Stimulated activated CD8-positive, alpha-beta memory T cell treated with anti-CD3 and anti-CD28 coated beads, Interleukin-2, amount 100 ng/mL, for 48 hours (primary cell): Measurements from ENCODE around the gene OPA3.
"Not testable (repeated sequence)": the region's sequence is repeated elsewhere in the genome, so short reads cannot be mapped to it uniquely, and the experiment has no call there.

Experiments used
- DNase-seq, 2 donors: peaks; one replicate each; pipeline ENCODE4 v3.0.0-alpha.2; 2020; ENCODE audit warnings: low read depth in 2 of 2

OPA3 gene

GRCh38 chr19:45584332-45585157, at the start of gene OPA3:
Gene OPA3, minus strand, starts transcription at chr19:45584802. Its CDS starts 38 bp downstream, at chr19:45584764.
- peak; percentile 96 to 100 for DNase-seq

DNA sequence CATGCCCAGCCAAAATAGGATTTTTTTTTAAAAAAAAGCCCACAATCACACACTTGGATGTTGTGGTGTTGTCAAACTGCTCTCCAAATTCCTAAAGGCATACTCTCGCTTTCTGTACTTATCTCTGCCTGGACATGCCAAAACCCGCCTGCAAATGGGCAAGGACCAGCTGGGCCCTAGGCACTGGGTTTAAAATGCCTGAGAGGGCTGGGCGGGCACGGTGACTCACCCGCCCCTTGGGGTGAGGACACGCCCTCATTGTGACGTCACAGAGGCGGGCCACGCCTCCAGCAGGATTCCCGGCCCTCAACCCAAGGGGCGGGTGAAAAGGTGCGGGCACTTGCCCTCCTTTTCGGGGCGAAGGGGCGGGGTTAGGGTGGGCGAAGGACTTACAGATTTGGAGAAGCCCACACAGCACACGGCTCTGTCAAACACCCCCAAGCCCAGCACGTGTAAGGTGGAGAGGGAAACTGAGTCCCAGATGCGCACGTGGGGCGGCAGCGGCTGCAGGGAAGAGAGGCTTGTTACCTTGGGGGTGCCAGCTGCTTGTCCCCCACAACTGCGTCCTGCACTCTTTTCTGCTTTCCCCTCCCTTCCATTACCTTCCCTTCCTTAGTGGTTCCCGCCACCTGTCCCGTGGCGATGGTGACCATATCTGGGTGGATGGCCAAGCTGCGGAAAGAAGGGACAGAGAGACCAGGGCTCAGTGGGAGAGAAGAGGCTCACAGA, 48.0 kb upstream of the OPA3 start:
- DNase-seq = peak; percentile 48 to 49

GRCh38 chr19:45630463-45630862, 45.9 kb upstream of the OPA3 start:
- no peak for DNase-seq

DNA sequence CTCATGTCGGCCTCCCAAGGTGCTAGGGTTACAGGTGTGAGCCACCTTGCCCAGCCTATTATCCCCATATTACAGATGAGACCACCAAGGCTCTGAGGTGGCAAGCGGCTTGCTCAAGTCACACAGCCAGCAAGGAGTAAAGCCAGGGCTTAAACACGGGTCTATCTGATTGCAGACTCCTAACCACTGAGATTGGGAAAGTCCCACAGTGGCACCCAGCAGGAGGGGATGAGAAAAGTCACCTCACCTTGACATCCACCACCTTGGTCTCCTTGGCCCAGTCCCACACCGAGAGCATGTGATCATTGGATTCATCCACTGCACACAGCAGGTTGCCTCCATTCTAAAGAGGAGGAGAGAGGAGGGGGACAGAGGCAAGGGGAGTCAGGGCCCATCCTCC, 45.1 kb upstream of the OPA3 start:
- DNase-seq = no peak

DNA sequence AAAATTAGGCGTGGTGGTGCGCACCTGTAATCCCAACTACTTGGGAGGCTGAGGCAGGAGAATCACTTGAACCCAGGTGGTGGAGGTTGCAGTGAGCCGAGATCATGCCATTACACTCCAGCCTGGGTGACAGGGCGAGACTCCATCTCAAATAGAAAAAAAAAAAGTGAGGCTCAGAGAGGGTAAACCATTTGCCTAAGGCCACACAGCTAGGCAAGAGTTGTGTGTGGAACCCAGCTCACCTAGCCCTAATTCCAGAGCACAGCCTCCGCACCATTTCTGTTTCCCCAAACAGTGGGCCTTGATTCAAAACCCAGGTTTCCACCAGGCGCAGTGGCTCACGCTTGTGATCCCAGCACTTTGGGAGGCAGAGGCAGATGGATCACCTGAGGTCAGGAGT, 43.6 kb upstream of the OPA3 start:
- not testable (repeated sequence) for DNase-seq

DNA sequence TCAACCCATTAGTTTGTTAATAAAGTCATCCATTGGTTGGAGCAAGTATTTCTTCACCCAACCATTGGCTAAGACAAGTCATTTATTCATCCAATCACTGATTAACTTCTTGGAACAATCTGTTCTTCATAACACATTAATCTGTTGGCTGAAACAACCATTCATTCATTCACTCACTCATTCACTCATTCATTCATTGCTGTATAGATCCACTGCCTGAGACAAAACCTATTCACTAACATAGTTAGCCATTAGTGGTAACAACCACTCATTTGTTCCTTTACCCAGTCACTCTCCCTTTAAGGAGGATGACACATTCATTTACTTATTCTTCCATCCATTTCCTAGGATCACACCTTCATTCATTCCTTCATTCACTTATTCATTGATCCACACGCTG, 39.4 kb upstream of the OPA3 start:
- DNase-seq = no peak

- no peak for DNase-seq
Observed at GRCh38 chr19:45621976-45622503, 37.4 kb upstream of the OPA3 start.

- DNase-seq = no peak
Observed at GRCh38 chr19:45621389-45621788, 36.8 kb upstream of the OPA3 start.

DNA sequence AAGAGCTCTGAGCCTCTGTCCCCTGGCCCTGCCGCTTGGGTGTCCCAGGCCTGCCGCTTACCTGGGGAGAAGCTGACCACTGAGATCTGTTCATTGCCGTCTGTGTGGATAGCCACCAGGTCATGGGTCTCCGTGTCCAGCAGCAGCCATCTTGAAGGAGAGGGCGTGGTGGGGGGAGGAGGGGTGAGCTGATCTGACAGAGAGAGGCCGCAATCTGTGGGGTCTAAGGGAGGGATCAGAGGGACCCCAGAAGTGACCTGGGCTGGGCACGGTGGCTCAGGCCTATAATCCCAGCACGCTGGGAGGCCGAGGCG, 32.1 kb upstream of the OPA3 start:
- DNase-seq = no peak

GRCh38 chr19:45615795-45616703, 31.4 kb upstream of the OPA3 start:
- DNase-seq = peak; percentile 79 to 87

- not testable (repeated sequence) for DNase-seq
Observed at GRCh38 chr19:45615056-45615455, 30.5 kb upstream of the OPA3 start.

DNA sequence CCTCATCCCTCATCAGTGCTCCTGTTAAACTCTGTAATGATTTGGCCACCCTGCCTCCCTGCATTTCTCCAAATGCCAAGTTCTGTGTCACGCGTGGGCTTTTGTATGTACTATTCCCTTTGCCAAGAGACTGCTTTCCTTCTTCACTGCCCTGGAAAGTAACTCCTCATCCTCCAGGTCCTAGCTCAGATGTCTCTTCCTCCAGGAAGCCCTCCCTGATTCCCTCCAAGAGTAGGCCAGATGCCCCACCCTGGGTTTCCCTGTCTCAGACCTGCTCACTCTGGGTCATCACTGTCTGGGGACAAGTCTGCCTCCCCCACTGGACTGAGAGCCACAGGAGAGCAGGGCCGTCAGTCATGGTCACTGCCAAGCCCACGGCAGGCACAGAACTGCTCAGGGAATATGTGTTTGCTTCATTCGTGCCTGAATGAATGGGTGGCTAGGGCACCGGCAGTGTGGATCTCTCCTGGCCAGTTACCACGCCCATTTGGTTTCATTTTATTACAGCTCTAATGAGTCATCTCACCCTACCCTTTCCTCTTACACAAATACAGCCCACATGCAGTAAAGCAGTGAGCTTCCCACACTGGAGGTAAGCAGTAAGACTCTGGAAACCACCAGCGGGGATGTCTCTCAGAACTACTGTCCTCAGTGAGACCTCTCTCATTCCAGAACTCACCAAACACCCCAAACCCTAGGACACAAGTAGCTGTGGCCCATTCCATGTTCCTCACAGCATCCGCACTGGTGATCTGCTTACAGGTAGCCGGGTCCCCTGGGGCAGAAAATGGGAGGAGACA, 29.5 kb upstream of the OPA3 start:
- peak; percentile 19 to 23 for DNase-seq

DNA sequence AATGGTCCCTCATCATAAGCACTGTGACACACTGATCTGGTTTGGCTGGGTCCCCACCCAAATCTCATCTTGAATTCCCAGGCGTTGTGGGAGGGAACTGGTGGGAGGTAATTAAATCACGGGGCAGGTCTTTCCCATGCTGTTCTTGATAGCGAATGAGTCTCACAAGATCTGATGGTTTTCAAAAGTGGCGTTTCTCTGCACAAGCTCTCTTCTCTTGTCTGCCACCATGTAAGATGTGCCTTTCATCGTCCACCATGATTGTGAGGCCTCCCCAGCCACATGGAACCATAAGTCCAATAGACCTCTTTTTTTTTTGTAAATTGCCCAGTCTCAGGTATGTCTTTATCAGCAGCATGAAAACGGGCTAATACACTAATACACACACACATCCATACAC, 24.3 kb upstream of the OPA3 start:
- DNase-seq = no peak

GRCh38 chr19:45607071-45608029, 22.7 kb upstream of the OPA3 start:
- peak; percentile 20 to 30 for DNase-seq

DNA sequence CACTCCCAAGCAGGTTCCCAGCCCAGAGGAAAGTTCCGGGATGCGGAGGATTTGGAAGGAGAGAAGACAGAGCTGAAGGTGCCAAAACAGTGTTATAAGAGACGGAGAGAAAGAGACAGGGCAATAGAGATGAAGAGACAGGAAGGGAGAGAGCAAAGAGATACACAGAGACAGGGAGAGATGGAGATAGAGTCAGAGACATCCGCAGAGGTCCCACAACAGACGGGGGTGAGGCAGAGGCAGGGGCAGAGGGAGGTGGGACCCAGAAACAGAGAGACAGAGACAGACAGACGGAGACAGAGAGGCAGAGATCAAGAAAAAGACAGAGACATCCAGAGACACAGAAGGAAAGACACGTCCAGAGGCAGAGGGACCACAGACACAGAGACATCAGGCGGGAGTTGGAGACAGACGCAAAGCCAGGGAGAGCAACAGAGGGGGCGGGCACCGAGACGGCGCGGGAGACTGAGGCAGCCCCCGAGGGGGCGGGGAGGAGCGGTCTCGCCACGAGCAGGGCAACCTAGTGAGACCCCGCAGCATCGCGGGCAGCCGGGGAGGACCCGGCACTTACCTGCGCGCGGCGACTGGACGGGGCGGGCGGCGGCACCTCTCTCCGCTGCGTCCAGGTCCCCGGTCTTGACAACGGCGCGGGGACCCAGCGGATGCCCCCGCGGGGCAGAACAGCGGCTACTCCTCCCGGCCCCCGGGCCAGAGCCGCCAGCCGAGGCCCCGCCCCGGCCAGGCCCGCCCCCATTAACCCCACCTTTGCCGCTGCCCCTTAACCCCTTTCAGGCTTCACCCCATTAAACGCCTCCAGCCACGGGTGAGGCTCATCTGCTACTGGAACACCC, 17.1 kb upstream of the OPA3 start, which contains the start of gene GPR4:
Gene GPR4, minus strand, starts transcription at position 689 of the 851 bp plus-strand sequence. CDS start 10,346 bp downstream, outside the sequence.
- no peak for DNase-seq

GRCh38 chr19:45601115-45601514, 16.5 kb upstream of the OPA3 start:
- no peak for DNase-seq

- DNase-seq = no peak
Observed at GRCh38 chr19:45600340-45600885, 15.8 kb upstream of the OPA3 start.

DNA sequence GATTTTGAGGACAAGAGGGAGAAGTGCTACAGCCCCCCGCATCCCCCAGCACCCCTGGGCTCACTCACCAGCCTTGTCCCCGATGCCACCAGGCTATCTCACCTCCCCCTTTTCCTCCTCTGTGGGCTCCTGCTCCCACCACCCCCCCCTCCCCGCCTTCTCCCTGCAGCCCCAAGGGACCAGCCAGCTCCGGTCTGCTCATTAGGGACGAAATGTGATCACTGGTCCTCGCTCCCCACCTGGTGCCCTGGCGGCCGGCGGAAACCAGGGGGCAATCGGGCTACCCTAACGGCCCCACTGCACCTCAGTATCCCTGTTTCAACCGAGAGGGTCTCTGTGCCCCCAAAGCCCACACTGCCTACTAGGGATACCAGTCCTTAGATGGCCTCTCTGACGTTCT, 14.7 kb upstream of the OPA3 start:
- no peak for DNase-seq
